Measurements from ENCODE around the gene OXTR.

DNA sequence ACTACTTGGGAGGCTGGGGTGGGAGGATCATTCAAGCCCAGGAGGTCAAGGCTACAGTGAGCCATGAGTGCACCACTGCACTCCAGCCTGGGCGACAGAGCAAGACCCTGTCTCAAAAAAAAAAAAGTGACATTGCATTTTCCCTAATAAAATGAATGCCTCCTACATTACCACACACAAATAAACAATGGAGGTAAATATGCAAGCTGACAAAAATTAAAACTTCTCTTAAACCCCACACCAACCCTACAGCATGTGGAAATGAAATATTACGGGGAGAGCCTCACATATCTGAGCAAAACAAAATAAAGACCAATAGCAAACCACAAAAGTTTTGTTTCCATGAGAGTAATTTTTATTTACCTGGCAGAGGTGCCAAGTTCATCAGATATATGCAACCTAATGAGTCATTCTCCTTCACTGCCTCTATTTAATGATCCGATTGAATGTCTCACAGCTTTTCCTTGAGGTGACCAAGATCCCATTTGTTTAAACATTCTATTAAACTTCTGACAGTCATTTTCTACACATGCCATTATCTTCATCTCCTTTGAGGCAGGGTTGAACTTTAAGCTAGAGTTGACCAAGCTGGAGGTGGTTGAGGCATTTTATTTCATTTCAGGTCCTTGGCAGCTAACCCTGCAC lies 45.2 kb downstream of the OXTR start:
- TF ChIP-seq POLR2AphosphoS5 (IDR thresholded peaks at IDR 0.05; ENCODE audit: low read depth, low read length) (no peak), TAF1 (IDR thresholded peaks at IDR 0.05; ENCODE audit: borderline replicate concordance, low read depth, low read length) (no peak)

All from GM12892 (cell line).